PFSK-1 (cell line): ENCODE results near the gene PARD6B.

ENCODE experiments used
- FOXP2 ChIP-seq: optimal IDR thresholded peaks from 2 replicates; pipeline ENCODE3; 2011; ENCODE audit warnings: borderline replicate concordance, control low read depth, inconsistent platforms; ENCODE audit not compliant: insufficient read depth; ENCODE audit errors: extremely low read length, extremely low read depth
- POLR2AphosphoS5 ChIP-seq: IDR thresholded peaks from 2 replicates; pipeline ENCODE4 v1.6.1; 2012; ENCODE audit warnings: low read depth, mild to moderate bottlenecking, control low read depth, low read length, moderate library complexity
- REST ChIP-seq, 2 experiments: IDR thresholded peaks; 2 replicates each; pipeline versions ENCODE4 v1.6.1 to v1.8.0; 2011 to 2012; ENCODE audit warnings: low read depth in 2 of 2, low read length in 2 of 2, control low read depth in 1 of 2, inconsistent platforms in 1 of 2, mild to moderate bottlenecking in 1 of 2, moderate library complexity in 1 of 2; ENCODE audit not compliant: insufficient read depth in 1 of 2
- SIN3A ChIP-seq: IDR thresholded peaks from 2 replicates; pipeline ENCODE4 v1.6.1; 2012; ENCODE audit warnings: mild to moderate bottlenecking, low read length, moderate library complexity, borderline replicate concordance; ENCODE audit not compliant: insufficient read depth
- TAF1 ChIP-seq: IDR thresholded peaks from 2 replicates; pipeline ENCODE4 v1.6.1; 2012; ENCODE audit warnings: low read length, control low read depth, borderline replicate concordance; ENCODE audit not compliant: insufficient read depth

The PARD6B gene

GRCh38 chr20:50701041-50701963 is 30.1 kb upstream of the PARD6B start:
- TF ChIP-seq TAF1 (no peak), FOXP2 (no peak), REST (IDR thresholded peaks at IDR 0.05; ENCODE audit: insufficient read depth in 1 of 2, low read depth in 2 of 2, low read length in 2 of 2) (no peak), POLR2AphosphoS5 (no peak), SIN3A (no peak)

GRCh38 chr20:50704514-50704913 is 26.9 kb upstream of the PARD6B start:
- no peak for TF ChIP-seq REST (IDR thresholded peaks at IDR 0.05; ENCODE audit: insufficient read depth in 1 of 2, low read depth in 2 of 2, low read length in 2 of 2)
- no peak for TF ChIP-seq FOXP2
- no peak for TF ChIP-seq POLR2AphosphoS5
- TF ChIP-seq SIN3A = no peak
- TF ChIP-seq TAF1 = no peak

- TF ChIP-seq TAF1 = no peak
- TF ChIP-seq REST (IDR thresholded peaks at IDR 0.05; ENCODE audit: insufficient read depth in 1 of 2, low read depth in 2 of 2, low read length in 2 of 2) = no peak
- TF ChIP-seq FOXP2 = no peak
- no peak for TF ChIP-seq SIN3A
- TF ChIP-seq POLR2AphosphoS5 = no peak
Measured at GRCh38 chr20:50704971-50705370, 26.4 kb upstream of the PARD6B start.

GRCh38 chr20:50708845-50709635 is 22.3 kb upstream of the PARD6B start:
- no peak for TF ChIP-seq FOXP2
- no peak for TF ChIP-seq REST (IDR thresholded peaks at IDR 0.05; ENCODE audit: insufficient read depth in 1 of 2, low read depth in 2 of 2, low read length in 2 of 2)
- no peak for TF ChIP-seq POLR2AphosphoS5
- no peak for TF ChIP-seq TAF1
- TF ChIP-seq SIN3A = no peak
